Stimulated activated CD4-positive, alpha-beta T cell treated with anti-CD3 and anti-CD28 coated beads, TNF-alpha, amount 100 ng/mL, for 1 hour (primary cell): Measurements from ENCODE around the gene KSR1.

Experiments
- DNase-seq, 3 donors: peaks; one replicate each; pipeline ENCODE4 v3.0.0-alpha.2; 2020; ENCODE audit warnings: low read depth in 3 of 3, low spot score in 1 of 3

KSR1 gene

GRCh38 chr17:27533874-27534815, 77.9 kb downstream of the KSR1 start:
- DNase-seq: no peak

- no peak for DNase-seq
Observed at GRCh38 chr17:27535178-27535928, 79.1 kb downstream of the KSR1 start.

- no peak for DNase-seq
Observed at GRCh38 chr17:27535975-27536374, 79.7 kb downstream of the KSR1 start.

- DNase-seq: no peak
Observed at GRCh38 chr17:27536781-27537180, 80.5 kb downstream of the KSR1 start.

GRCh38 chr17:27538156-27538955, 82.1 kb downstream of the KSR1 start:
- no peak for DNase-seq

GRCh38 chr17:27539152-27539551, 82.9 kb downstream of the KSR1 start:
- DNase-seq: no peak

- DNase-seq: no peak
Observed at GRCh38 chr17:27539794-27540317, 83.6 kb downstream of the KSR1 start.

- no peak for DNase-seq
Observed at GRCh38 chr17:27540318-27541101, 84.3 kb downstream of the KSR1 start.

GRCh38 chr17:27541301-27542023, 85.2 kb downstream of the KSR1 start:
- DNase-seq: no peak

- DNase-seq: no peak
Observed at GRCh38 chr17:27542841-27543463, 86.7 kb downstream of the KSR1 start.

GRCh38 chr17:27543464-27543856, 87.2 kb downstream of the KSR1 start:
- DNase-seq: no peak

GRCh38 chr17:27543958-27544349, 87.7 kb downstream of the KSR1 start:
- no peak for DNase-seq

- no peak for DNase-seq
Observed at GRCh38 chr17:27544350-27545131, 88.3 kb downstream of the KSR1 start.

- DNase-seq: no peak
Observed at GRCh38 chr17:27545562-27546229, 89.4 kb downstream of the KSR1 start.

- DNase-seq: no peak
Observed at GRCh38 chr17:27546624-27547300, 90.5 kb downstream of the KSR1 start.

GRCh38 chr17:27547301-27547683, 91.0 kb downstream of the KSR1 start:
- no peak for DNase-seq

- DNase-seq: no peak
Observed at GRCh38 chr17:27548369-27548768, 92.1 kb downstream of the KSR1 start.
